CD4-positive, alpha-beta memory T cell (primary cell): ENCODE measurements around the gene CDKN2AIPNL. TPM values are rescaled to one million over a fixed set of nuclear protein-coding genes. Genes with fewer than 3 reads are reported as not detected.

Experiments
- polyA plus RNA-seq, 2 donors: library from polyadenylated mRNA; unstranded; fragments of 300-500 nt; fragmentation: Illumina TruSeq; gene quantifications; one replicate each; pipeline ENCODE4 v1.2.3, GENCODE V29; 2021
- total RNA-seq, 2 experiments: library from RNA; stranded (reverse); gene quantifications; one replicate each; pipeline ENCODE4 v1.2.3, GENCODE V29; 2021

CDKN2AIPNL gene
- total and polyA plus RNA-seq, 4 experiments from 2014 or later: 14.7 to 32.4 (median 20.1) TPM

Other genes with a start within 250 kb of the CDKN2AIPNL start
- 100 to 1,000 TPM; 234 to 246 TPM for gene SKP1, start 234.9 kb downstream of the CDKN2AIPNL start, total RNA-seq
- gene SKP1, start 234.9 kb downstream of the CDKN2AIPNL start, polyA plus RNA-seq: 1,000 to 10,000 TPM; 1,076 to 1,639 TPM
- 100 to 1,000 TPM; 106 to 108 TPM for gene PPP2CA, start 185.8 kb downstream of the CDKN2AIPNL start, total RNA-seq
- gene PPP2CA, start 185.8 kb downstream of the CDKN2AIPNL start, polyA plus RNA-seq: 100 to 1,000 TPM; 209 to 258 TPM
- 1 to 10 TPM in 1 of 2 experiments, under 1 TPM in 1; 0.44 to 1.1 TPM for gene CDKL3, start 44.7 kb downstream of the CDKN2AIPNL start, total RNA-seq
- gene CDKL3, start 44.7 kb downstream of the CDKN2AIPNL start, polyA plus RNA-seq: under 1 TPM in 1 of 2 donors, not detected in 1; 0.50 TPM
- 100 to 1,000 TPM; 121 to 124 TPM for gene UBE2B, start 40.3 kb downstream of the CDKN2AIPNL start, total RNA-seq
- 100 to 1,000 TPM in 1 of 2 donors, 10 to 100 TPM in 1; 86.9 to 118 TPM for gene UBE2B, start 40.3 kb downstream of the CDKN2AIPNL start, polyA plus RNA-seq
- 100 to 1,000 TPM; 265 to 276 TPM for gene JADE2, start 113.8 kb upstream of the CDKN2AIPNL start, total RNA-seq
- gene JADE2, start 113.8 kb upstream of the CDKN2AIPNL start, polyA plus RNA-seq: 10 to 100 TPM in 1 of 2 donors, 1 to 10 TPM in 1; 9.1 to 42.6 TPM
- 10 to 100 TPM; 47.5 to 51.4 TPM for gene SAR1B, start 220.9 kb upstream of the CDKN2AIPNL start, total RNA-seq
- 10 to 100 TPM; 42.2 to 47.6 TPM for gene SAR1B, start 220.9 kb upstream of the CDKN2AIPNL start, polyA plus RNA-seq
- 10 to 100 TPM; 16.1 to 16.6 TPM for gene SEC24A, start 236.9 kb upstream of the CDKN2AIPNL start, total RNA-seq
- gene SEC24A, start 236.9 kb upstream of the CDKN2AIPNL start, polyA plus RNA-seq: 1 to 10 TPM; 7.5 to 8.6 TPM